Astrocyte (in vitro differentiated cells and primary cell): Measurements from ENCODE around the gene EFCAB9.

Source experiments
- CTCF ChIP-seq: IDR thresholded peaks from 2 replicates; pipeline ENCODE4 v1.5.1; 2011; ENCODE audit warnings: low read depth, mild to moderate bottlenecking, inconsistent platforms, low read length, moderate library complexity; ENCODE audit not compliant: insufficient read depth
- EZH2 ChIP-seq: IDR thresholded peaks from 2 replicates; pipeline ENCODE4 v1.6.1; 2012; ENCODE audit warnings: mild to moderate bottlenecking, low read length, inconsistent platforms; ENCODE audit not compliant: insufficient read depth

- TF ChIP-seq CTCF = no peak
- no peak for TF ChIP-seq EZH2
These were observed 43.2 kb upstream of the EFCAB9 start for GRCh38 chr5:172150514-172151425.
